Calu3 (cell line): ENCODE measurements around the gene GPR176. TPM values are rescaled to one million over a fixed set of nuclear protein-coding genes. Genes with fewer than 3 reads are reported as not detected.

Experiments
- BruUV-seq: library from RNA; stranded (reverse); fragments of 400-500 nt; replicated peaks from 2 replicates; lab custom pipeline; 2021; lab: Mats Ljungman, UMichigan
- CTCF ChIA-PET: fragments of 300-600 bp; sonication (Branson Sonifier 250); formaldehyde crosslinking; loops from one replicate; lab custom pipeline; 2022; ENCODE audit warnings: antibody characterized with exemption; lab: Charles Lee
- DNase-seq: peaks from one replicate; pipeline ENCODE4 v3.0.0; 2022
- H3K27ac Mint-ChIP-seq: one replicate; pipeline ENCODE4 v1.8.0; 2022; ENCODE audit warnings: mixed read lengths; ENCODE audit not compliant: unreplicated experiment
- H3K27me3 Mint-ChIP-seq: one replicate; pipeline ENCODE4 v1.8.0; 2022; ENCODE audit warnings: mixed read lengths; ENCODE audit not compliant: unreplicated experiment
- H3K36me3 Mint-ChIP-seq: one replicate; pipeline ENCODE4 v1.8.0; 2022; ENCODE audit warnings: mild to moderate bottlenecking, moderate library complexity, mixed read lengths; ENCODE audit not compliant: insufficient read depth, unreplicated experiment
- H3K4me1 Mint-ChIP-seq: one replicate; pipeline ENCODE4 v1.8.0; 2022; ENCODE audit warnings: mild to moderate bottlenecking, low read depth, mixed read lengths; ENCODE audit not compliant: unreplicated experiment
- H3K4me3 Mint-ChIP-seq: one replicate; pipeline ENCODE4 v1.8.0; 2022; ENCODE audit warnings: mild to moderate bottlenecking, low read depth, moderate library complexity, mixed read lengths; ENCODE audit not compliant: unreplicated experiment
- H3K9me3 Mint-ChIP-seq: one replicate; pipeline ENCODE4 v1.8.0; 2022; ENCODE audit warnings: low read depth, mixed read lengths; ENCODE audit not compliant: unreplicated experiment
- CTCF ChIP-seq: fragments of 200-600 bp; IDR thresholded peaks from one replicate; pipeline ENCODE4 v1.8.0; 2022; ENCODE audit warnings: antibody characterized with exemption; ENCODE audit not compliant: unreplicated experiment
- intact Hi-C: fragments of 100-400 bp; cut with micrococcal nuclease; formaldehyde crosslinking; loops from one replicate; pipeline ENCODE4 v1.10.0; 2022; ENCODE audit not compliant: unreplicated experiment
- total RNA-seq: library from RNA; stranded (reverse); gene quantifications from 2 replicates; pipeline ENCODE4 v1.2.3, GENCODE V29; 2022

The GPR176 gene
- total RNA-seq, 1 experiment from 2014 or later, result 10.2 TPM

GRCh38 chr15:39808909-39809308 is 111.2 kb downstream of the GPR176 start:
- DNase-seq, result no peak
- CTCF ChIA-PET, result no interaction called here
- no peak for TF ChIP-seq CTCF
- Mint-ChIP-seq H3K9me3 (no peaks in the 10 kb centered on the region), H3K27me3 (no peaks in the 10 kb centered on the region), H3K27ac (no peak overlapping the region), H3K4me3 (no peak overlapping the region), H3K36me3 (no peaks in the 10 kb centered on the region), H3K4me1 (peaks cover under 1% of the 10 kb centered on the region)
- intact Hi-C loops, result no loop called here
- no TSS peak for BruUV-seq

GRCh38 chr15:39807791-39808190 is 112.3 kb downstream of the GPR176 start:
- no TSS peak for BruUV-seq
- Mint-ChIP-seq H3K4me3 (no peak overlapping the region), H3K36me3 (no peaks in the 10 kb centered on the region), H3K9me3 (no peaks in the 10 kb centered on the region), H3K27me3 (no peaks in the 10 kb centered on the region), H3K4me1 (peaks cover 8% of the 10 kb centered on the region), H3K27ac (no peak overlapping the region)
- TF ChIP-seq CTCF, result no peak
- DNase-seq, result no peak
- intact Hi-C loops, result no loop called here
- CTCF ChIA-PET, result no interaction called here

- Mint-ChIP-seq H3K4me1 (peaks cover 8% of the 10 kb centered on the region), H3K27ac (no peak overlapping the region), H3K9me3 (no peaks in the 10 kb centered on the region), H3K36me3 (no peaks in the 10 kb centered on the region), H3K27me3 (no peaks in the 10 kb centered on the region), H3K4me3 (no peak overlapping the region)
- TF ChIP-seq CTCF, result no peak
- intact Hi-C loops, result loop anchor here (5.0 kb wide), 1 partner anchor 128 kb away; the partner anchor contains the start of gene EIF2AK4
- BruUV-seq, result no TSS peak
- no peak for DNase-seq
- CTCF ChIA-PET, result no interaction called here
Measured at GRCh38 chr15:39804026-39804425, 116.0 kb downstream of the GPR176 start.

GRCh38 chr15:39803016-39803415 is 117.0 kb downstream of the GPR176 start:
- Mint-ChIP-seq H3K4me1 (peaks cover 8% of the 10 kb centered on the region), H3K27me3 (no peaks in the 10 kb centered on the region), H3K36me3 (no peaks in the 10 kb centered on the region), H3K4me3 (no peak overlapping the region), H3K9me3 (no peaks in the 10 kb centered on the region), H3K27ac (no peak overlapping the region)
- intact Hi-C loops, result loop anchor here (5.0 kb wide), 1 partner anchor 129 kb away; the partner anchor contains the start of gene EIF2AK4
- CTCF ChIA-PET, result no interaction called here
- BruUV-seq, result no TSS peak
- DNase-seq, result no peak
- no peak for TF ChIP-seq CTCF
